NCI-H2171 treated with DMSO at 0.1 percent for 48 hours (cell line): ENCODE results near the gene C11orf91.
"Not testable (repeated sequence)": the region's sequence is repeated elsewhere in the genome, so short reads cannot be mapped to it uniquely, and the experiment has no call there.

Experiments
- DNase-seq: peaks from one replicate; lab custom pipeline; 2025; lab: John Stamatoyannopoulos, UW

Gene C11orf91, protein sequence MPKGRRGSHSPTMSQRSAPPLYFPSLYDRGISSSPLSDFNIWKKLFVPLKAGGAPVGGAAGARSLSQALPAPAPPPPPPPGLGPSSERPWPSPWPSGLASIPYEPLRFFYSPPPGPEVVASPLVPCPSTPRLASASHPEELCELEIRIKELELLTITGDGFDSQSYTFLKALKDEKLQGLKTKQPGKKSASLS

DNA sequence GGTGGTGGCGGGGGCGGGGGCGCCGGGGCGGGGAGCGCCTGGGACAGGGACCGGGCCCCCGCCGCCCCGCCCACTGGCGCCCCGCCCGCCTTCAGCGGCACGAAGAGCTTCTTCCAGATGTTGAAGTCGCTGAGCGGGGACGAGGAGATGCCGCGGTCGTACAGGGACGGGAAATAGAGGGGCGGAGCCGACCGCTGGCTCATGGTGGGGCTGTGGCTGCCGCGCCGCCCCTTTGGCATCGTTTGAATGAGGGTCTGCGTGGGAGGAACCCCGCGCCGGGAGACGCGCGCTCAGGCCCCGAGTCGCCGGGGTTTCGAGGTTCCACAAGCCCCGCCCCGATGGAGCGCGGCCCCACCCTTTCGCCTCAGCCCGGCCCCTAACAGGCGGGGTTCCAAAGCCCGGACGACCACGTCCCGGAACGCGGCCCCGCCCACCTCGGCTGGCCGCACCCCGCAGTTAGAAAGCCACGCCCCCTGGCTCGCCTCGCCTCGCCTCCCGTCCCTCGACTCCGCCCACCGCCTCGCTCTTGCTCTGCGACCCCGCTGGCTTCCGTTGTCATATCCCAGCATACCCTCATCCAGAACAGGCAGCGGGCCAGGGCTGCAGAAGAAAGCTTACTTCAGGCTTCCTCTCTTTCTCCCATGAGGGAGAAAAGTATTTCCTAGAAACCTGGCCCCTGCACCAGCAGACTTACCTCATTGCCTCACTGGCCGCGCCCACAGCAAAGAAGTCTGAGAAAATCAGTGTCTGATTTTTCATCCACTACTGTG is at the start of gene C11orf91:
Gene C11orf91, minus strand, starts transcription at position 325 of the 770 bp plus-strand sequence. Its CDS starts 86 bp downstream, at position 239.
- peak; percentile 99 for DNase-seq

DNA sequence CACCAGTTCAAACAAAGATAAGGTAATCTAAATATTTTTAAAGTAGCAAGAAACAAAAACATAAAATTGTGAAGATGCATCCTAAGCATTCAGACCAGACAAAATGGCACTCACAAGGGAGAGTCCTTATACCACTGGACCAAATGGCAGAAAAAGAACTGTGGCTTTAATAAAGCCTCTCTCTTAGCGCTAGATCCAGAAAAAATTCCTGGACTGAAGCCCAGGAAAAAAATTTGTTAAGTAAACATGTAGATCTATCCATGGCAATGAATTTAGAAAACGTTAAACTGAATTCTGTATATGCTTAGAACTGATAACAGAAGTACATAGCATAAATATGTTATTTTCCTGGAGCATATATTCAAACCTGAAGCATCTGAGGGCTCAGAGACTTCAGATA is 47.4 kb upstream of the C11orf91 start:
- DNase-seq = no peak

DNA sequence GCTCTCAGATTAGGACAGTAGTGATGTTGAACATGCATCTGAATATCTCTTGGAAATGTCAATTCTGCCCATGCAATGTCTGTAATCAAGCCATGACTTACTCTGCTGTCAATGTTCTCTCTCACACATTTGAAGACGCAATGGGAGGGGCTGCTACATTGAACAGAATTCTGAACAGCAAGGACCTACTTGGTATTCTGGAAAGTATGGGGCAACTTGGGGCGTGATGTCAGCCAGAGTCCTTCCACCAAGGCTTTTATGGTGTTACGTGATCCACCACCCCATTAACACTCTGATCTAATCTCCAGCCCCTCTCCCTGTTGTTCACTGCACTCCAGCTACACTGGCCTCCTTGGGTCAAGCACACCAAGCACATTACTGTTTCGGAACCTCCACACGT is 42.7 kb upstream of the C11orf91 start:
- DNase-seq = no peak

DNA sequence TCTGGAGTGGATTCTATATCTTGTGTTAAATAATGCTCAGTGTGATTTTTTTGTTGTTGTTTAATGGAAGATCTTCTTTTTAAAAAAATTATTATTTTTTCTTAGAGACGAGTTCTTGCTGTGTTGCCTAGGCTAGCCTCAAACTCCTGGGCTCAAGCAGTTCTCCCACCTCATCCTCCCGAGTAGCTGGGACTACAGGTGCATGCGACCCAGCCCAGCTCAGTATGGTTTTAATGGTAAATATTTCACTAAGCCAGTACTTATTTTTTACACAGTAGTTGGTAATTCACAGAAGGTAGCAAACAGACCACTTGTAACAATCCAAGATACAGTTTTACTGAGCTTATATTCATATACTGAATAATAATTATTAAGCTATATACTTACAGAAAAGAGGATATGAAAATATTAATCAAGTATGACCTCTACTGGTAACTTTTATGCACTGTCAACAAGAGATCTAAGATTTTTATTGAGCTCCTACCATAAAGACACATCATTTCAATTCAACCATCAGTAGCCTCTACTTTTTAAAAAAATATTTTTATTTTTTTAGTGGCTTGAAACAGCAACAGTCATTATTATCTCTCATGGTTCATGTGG is 41.7 kb upstream of the C11orf91 start:
- DNase-seq = peak; percentile 74

DNA sequence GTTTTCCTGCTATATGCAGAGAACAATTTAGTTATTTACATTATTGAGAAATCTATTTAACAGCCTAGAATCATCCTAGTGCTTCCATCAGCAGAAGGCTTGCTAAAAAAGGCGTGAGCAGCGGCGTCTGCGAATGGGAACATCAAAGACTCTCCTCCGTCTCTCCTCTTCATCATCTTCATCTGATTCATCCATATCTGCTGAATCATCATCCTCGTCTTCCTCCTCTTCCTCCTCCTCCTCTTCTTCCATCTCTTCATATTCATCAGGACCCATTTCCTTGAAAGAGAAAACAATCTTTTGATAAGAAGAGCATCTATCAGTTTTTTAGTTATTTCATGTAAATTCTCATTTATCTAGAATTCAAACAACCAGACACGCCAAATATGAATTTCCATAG is 41.2 kb upstream of the C11orf91 start:
- no peak for DNase-seq

DNA sequence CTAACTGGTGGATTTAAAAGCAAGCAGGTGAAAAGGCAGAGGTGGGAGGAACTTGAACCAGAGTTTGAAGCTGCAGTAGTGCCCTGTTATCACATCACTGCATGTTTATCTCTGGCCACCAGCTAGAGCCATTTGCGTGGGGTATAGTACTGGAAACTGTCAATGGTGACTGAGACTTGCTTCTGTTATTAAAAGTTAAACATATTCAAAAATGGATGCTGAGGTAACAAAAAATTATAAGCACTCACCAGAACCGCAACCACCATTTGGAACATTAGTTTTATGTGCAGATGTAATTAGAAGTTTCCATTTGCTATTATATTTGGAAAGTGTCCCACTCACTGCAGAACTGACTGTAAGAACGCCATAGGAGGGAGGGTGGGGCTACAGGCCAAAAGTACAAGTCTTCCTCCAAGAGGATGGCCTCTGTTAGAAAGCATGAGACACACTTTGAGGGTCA is 36.8 kb upstream of the C11orf91 start:
- DNase-seq = no peak

DNA sequence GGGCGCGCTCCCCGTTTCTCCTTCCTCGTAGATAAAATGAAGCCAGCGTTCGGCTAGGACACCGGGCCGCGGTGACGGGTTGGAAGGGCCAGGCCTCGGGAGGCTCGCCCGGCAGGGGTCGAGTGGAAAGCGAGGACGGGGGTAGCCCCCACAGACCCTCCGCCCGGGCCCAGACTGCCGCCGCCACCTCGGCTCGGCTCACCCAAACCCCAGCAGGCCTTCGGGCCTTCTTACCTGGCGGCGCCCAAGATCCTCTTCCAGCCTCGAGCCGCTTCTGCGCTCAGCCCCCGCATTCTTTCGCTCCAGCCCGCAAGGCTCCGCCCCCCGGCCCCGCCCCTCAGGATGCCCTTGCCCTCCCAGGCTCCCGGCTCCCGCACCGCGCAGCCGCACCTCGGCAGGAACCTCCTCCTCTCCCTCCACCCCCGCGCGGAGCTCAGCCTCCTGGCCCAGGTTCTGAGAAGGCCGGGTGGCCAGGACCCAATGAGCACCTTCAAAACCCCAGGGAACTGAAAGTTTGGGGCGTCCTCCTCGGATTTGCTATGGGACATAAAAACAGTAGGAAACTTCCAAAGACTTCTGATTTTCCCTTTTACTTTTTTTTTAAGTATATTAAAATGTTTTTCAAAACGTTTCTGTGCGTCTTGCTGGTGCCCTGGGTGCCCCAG is 35.7 kb upstream of the C11orf91 start, which contains the start of gene CD59:
Gene CD59, minus strand, starts transcription at position 276 of the 665 bp plus-strand sequence. CDS start 13,978 bp downstream, outside the sequence.
- peak; percentile 97 for DNase-seq

DNA sequence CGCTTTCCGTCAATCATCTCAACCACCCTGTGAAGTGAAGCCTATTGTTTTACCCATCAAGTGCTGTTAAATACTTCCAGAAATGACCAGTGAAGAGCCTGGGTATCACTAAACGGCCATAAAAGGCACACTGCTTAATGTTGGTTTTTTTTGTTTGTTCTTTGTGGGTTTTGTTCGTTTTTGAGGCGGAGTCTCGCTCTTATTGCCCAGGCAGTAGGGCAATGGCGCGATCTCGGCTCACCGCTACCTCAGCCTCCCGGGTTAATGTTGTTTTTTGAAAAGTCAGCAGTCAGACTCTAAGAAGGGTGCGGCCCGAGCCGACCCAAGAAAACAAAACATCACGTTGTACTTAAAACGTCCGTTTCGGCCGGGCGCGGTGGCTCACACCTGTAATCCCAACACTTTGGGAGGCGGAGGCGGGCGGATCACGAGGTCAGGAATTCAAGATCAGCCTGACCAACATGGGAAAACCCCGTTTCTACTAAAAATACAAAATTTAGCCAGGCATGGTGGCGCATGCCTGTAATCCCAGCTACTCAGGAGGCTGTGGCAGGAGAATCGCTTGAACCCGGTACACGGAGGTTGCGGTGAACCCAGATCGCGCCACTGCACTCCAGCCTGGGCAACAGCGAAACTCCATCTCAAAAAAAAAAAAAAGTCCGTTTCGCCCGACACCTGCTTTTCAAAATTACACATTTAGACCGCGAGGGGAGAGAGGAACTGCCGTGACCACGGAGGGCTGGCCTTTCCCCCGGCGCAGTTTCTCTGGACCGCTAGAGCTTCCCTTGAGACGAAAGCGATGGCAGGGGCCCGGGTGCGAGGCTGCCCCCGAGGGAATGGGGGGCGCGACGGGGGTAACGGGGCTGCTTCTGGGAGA is 34.9 kb upstream of the C11orf91 start:
- DNase-seq = peak; percentile 76

DNA sequence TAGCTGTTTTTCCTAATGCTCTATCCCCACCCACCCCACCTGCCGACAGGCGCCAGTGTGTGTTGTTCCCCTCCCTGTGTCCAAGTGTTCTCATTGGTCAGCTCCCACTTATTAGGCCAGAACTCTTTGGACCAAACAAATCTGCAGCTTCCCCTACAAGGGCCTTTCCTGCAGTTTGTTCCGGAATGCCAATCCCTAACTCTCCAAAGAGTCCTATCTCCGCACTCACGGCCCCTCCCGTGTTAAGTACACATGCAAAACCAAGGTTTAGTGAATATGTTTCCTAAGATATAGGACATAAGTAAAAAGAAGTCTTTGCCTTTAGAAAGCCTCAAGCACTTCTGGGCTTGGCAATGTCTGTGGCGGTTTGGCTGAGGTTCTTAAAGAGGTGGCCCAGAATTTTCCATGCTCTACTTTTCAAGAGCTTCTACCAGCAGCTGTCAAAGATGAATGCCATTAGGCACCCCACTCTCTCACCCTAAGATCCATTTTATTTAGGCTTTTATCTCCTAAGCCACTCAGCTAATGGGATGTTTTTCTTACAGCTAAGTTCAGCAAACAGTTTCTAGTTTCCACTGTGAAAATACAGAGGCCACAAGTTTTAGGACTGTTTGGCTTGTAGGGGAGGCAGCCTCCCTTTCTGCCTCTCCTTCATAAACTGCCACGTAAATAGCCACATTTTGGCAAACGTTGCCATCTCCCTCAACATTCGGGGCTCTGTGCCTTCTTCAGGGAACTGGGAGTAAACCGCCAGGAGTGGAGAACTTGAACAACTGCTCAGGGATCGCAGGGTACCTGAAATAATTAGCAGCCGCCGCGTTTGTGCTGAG is 34.0 kb upstream of the C11orf91 start:
- peak; percentile 52 for DNase-seq

DNA sequence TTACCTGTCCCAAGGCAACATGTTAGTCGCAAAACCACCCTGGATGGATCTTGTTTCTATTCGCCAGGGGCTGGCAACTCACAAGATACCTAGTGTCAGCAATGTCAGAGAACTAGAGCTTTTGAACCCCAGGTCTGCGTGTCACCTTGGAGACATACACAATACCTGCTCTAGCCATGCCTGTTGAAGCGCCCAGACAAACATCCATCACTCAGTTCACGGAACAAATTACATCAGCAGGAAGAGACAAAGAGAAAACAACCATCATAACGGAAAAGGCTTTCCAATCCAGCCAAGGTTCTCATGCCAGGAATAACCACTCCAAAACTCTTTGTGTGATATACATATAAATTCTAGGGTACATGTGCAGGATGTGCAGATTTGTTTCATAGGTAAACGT is 33.4 kb upstream of the C11orf91 start:
- no peak for DNase-seq

DNA sequence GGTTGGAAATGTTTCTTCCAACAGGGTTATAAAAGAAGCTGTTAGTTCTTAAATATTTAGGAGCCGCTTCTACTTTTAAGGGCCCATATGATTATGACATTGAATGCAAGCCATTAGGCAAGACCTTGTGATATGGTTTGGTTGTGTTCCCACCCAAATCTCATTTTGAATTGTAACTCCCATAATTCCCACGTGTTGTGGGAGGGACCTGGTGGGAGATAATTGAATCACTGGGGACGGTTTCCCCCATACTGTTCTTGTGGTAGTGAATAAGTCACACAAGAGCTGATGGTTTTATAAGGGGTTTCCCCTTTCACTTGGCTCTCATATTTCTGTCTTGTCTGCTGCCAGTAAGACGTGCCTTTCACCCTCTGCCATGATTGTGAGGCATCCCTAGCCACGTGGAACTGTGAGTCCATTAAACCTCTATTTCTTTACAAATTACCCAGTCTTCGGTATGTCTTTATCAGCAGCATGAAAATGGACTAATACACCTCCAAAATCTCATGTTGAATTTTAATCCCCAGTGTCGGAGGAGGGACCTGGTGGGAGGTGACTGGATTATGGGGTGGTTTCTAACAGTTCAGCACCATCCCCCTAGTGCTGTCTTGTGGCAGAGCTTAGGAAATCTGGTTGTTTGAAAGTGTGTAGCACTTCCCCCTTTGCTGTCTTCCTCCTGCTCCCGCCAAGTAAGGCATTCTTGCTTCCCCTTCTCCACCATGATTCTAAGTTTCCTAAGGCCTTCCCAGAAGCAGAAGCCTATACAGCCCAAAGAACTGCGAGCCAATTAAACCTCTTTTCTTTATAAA is 31.3 kb upstream of the C11orf91 start:
- DNase-seq = peak; percentile 52

DNA sequence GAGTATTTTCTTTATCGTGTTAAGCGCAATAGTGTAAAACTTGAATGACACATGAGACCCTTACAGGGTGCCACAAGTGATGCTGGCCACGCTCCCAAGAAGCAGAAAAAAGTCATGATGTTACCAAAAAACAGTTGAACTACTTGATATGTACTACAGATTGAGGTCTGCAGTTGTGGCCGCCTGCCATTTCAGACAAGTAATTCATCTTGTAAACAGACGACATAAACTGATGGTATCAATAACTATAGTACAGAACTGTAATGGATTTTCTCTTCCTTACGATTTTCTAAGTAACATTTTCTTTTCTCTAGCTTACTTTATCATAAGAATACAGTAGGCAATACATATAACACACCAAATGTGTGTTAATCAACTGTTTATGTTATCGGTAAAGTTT is 30.1 kb upstream of the C11orf91 start:
- peak; percentile 85 for DNase-seq

DNA sequence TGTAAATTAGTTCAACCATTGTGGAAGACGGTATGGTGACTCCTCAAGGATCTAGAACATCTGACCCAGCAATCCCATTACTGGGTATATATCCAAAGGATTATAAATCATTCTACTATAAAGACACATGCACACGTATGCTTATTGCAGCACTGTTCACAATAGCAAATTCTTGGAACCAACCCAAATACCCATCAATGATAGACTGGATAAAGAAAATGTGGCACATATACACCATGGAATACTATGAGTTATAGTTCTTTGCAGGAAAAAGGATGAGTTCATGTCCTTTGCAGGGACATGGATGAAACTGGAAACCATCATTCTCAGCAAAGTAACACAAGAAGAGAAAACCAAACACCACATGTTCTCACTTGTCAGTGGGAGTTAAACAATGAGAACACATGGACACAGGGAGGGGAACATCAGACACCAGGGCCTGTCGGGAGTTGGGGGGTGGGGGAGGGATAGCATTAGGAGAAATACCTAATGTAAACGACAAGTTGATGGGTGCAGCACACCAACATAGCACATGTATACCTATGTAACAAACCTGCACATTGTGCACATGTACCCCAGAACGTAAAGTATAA is 28.5 kb upstream of the C11orf91 start:
- peak; percentile 90 for DNase-seq

DNA sequence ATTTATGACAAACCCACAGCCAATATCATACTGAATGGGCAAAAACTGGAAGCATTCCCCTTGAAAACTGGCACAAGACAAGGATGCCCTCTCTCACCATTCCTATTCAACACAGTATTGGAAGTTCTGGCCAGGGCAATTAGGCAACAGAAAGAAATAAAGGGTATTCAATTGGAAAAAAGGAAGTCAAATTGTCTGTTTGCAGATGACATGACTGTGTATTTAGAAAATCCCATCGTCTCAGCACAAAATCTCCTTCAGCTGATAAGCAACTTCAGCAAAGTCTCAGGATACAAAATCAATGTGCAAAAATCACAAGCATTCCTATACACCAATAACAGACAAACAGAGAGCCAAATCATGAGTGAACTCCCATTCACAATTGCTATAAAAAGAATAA is 26.9 kb upstream of the C11orf91 start:
- DNase-seq = not testable (repeated sequence)

DNA sequence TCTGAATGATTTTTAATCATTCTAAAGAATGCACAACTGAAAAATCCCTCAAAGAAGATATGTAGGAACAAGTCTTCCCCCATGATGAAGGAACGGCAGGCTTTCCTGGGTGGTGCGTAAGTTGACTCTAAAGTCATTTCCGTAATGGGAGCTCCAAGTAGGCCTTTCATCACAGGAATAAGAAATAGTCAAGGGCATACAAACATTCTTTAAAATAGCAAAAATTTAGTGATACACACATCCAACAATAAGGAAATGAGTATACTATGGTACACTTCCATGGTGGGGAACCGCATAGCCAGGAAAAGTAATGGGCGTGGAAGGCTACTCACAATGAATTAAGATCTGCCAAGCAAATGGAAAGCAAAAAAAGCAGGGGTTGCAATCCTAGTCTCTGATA is 24.9 kb upstream of the C11orf91 start:
- no peak for DNase-seq

DNA sequence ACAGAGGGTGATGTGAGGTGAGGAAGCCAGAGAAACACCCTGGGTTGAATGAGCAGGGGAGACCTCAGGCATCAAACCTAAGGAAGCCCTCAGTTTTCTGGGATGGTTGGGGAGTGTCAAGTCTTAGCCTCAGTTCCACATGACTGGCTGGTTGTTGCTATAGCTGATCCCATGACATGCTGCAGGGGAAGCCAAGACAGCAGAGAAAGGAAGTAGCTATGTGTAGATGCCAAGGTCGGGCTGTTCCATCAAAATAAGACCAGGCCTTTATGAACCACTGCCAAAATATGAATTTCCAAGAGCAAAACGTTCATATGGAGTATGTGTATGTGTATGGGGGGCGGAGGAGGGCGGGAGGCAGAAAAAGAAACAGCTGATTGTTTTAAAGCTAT is 24.0 kb upstream of the C11orf91 start:
- DNase-seq = no peak

DNA sequence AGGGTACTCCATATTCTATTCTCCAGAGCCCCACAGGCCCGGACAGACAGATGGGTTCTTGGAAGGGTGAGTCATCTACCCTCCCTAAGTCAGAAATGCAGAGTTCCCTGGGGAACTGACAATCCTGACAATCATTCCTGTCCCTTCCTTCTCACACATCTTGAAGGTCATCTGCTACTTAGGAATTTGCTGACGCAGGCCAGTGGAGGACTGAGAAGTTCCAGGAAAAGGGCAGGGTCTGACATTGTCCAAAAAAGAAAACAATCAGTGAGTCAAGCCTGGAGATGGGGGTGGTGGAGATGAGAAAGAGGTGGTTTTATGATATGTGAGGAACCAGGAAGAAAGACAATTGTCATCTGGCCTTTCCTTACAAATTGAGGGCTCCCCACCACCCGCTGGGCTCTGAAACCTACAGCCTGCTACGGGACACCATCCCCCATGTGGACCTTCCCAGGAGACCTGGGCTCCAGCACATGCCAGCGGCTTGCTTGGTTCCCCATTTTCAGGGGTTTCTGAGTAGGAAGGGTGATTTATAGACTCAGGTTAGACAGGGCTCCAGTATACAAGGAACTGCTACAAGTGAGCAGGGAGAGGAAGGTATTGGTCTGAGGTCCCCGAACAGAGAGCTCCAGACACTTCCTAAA is 22.7 kb upstream of the C11orf91 start:
- peak; percentile 60 for DNase-seq

DNA sequence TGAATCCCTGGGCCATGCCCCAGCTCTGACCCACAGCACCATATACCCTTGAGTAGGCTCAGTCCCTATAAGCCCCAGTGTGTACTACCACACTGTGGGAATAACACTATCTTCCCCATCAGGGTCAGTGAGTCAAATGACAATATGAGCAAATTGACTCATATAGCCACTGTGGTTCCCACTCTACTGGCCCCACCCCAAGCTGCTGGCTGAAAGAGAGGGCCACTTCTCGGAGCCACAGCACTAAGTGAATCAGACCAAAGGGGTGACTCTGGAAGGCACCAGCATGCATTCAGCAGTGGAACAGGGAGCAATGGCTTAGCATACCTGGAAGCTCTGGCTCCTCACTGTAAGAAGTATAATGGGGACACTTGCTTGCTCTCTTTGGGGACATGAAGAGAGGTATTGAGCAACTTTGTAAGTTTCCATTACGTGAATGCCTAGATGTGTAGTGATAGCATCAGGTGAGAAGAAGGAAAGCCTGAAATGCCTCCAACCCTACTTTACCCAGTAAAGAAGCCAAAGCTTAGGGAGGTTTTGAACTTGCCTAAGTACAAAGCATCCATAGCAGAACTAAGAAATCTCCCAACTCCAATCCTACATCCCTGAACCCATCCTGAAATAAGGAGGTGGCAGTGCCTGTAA is 22.1 kb upstream of the C11orf91 start:
- DNase-seq = no peak
